ENCODE data around the gene HSD17B12.

HSD17B12 gene

GRCh38 chr11:43689167-43689566 is 8.6 kb downstream of the HSD17B12 start:
- no peak for DNase-seq

- no peak for DNase-seq
These were observed 10.6 kb downstream of the HSD17B12 start for GRCh38 chr11:43690929-43691725.

DNA sequence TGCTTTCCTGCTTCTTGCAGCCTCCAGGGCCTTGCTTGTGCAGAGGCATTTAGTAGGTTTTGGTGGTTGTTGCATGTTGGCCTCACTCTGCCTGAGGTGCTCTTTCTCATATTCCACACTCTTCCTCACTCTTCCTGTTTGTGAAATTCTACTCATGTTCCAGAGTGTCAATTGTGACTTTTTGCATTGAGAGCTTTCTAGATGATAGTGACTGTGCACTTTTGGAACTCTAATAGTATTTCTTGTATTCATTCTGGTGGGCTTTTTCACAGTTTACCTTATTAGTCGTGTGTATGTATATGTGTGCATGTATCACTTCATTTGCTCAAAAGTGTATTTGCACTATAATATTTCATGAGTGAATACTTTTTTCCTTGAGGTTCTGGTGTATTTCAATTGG is 11.3 kb downstream of the HSD17B12 start:
- no peak for DNase-seq

- no peak for DNase-seq
These were observed 12.5 kb downstream of the HSD17B12 start for GRCh38 chr11:43693069-43693468.

- no peak for DNase-seq
These were observed 13.2 kb downstream of the HSD17B12 start for GRCh38 chr11:43693731-43694130.

- DNase-seq: no peak
These were observed 13.9 kb downstream of the HSD17B12 start for GRCh38 chr11:43694477-43694876.

GRCh38 chr11:43697679-43698078 is 17.1 kb downstream of the HSD17B12 start:
- DNase-seq: no peak

DNA sequence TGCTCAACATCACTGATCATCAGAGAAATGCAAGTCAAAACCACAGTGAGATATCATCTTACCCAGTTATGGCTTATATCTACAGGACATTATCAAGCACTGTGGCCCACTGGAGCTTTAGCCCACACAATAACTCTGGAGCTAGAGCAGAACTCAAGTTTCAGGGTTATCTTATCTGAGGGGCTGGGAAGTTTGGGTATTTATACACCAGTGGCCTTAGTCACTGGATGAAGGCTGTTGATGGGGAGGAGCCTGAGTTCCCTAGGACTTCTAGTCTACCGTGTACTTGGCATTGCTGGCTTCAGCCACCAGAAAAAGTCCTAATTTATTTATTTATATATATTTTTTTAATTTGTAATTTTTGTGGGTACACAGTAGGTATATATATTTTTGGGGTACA is 19.3 kb downstream of the HSD17B12 start:
- DNase-seq: no peak

DNA sequence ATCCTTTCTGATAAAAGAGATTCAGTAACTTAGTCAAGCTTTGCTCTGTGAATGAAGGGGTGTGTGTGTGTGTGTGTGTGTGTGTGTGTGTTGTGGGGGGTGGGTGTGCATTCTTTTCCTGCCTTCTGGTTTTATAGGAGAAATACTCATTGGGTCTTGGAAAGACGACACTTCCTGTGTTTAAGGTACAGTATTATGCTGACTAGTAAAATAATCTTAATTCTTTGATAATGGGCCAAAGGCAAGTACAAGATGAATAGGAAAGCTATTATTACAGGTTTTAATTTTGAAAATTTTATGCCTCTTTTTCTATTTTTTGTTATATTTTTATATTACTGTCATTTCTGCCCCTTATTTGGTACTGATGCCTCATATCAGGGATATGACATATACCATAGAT is 26.1 kb downstream of the HSD17B12 start:
- DNase-seq: no peak

DNA sequence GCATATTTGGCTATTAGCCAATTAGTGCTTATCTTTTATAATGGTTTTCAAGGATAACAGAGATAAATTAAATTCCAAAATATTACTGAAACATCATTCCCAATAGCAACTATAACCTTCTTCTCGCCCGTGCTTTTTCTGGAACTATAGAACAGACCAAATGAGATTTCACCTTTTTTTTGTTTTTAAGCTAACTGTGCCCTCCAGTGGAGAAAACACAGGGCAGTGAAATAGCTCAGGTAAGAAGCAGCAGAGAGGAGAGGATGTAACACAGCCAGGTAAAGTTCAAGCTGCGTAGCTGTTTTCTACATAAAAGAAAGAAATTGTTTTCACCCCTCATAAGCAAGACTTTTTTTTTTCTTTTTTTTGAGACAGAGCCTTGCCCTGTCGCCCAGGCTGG is 28.2 kb downstream of the HSD17B12 start:
- DNase-seq: no peak

DNA sequence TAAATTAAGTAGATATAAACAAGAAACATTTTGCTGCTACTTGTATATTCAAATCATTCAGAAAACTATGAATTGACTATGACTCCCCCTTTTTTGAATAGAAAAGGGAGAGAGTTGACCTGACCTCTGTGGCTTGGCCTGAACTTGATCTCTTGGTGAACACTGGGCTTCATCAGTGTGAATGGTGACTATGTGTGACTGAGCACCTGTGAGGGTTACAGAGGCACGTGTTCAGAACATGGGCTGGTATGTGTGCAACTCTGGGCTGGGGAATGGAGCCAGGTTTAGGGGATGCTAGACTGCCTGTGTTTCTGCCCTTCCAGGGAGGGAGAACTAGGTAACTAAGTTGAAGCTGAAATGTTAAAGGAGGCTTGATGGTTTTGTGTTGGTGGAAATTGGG is 29.2 kb downstream of the HSD17B12 start:
- no peak for DNase-seq

- DNase-seq: no peak
These were observed 32.1 kb downstream of the HSD17B12 start for GRCh38 chr11:43712676-43713075.

GRCh38 chr11:43718373-43718772 is 37.8 kb downstream of the HSD17B12 start:
- no peak for DNase-seq

GRCh38 chr11:43723617-43724016 is 43.1 kb downstream of the HSD17B12 start:
- no peak for DNase-seq

DNA sequence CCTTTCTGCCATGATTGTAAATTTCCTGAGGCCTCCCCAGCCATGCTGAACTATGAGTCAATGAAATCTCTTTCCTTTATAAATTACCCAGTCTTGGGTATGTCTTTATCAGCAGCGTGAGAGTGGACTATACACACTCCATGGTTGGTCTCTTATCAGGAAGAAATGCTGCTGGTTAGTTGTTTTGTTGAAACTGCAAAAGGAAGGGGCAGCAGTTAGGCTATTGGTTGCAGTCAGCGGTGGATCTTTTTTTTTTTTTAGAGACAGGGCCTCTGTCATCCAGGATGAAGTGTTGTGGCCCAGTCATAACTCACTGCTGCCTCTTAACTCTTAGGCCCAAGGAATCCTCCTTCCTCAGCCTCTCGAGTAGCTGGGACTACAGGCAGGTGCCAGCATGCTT is 51.7 kb downstream of the HSD17B12 start:
- DNase-seq: no peak

GRCh38 chr11:43734256-43734655 is 53.7 kb downstream of the HSD17B12 start:
- DNase-seq: no peak

DNA sequence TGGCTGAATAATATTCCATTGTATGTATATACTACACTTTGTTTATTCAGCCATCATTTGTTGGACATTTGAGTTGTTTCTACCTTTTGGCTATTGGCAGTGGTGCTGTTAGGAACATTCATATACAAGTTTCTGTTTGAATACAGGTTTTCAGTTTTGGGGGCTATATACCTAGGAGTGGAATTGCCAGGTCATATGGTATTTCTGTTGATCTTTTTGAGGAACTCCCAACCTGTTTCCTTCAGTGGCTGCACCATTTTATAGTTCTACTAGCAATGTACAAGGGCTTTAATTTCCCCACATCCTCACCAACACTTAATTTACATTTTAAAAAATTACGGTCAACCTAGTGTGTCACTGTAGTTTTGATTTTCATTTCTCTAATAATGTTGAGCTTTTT is 54.6 kb downstream of the HSD17B12 start:
- DNase-seq: no peak

DNA sequence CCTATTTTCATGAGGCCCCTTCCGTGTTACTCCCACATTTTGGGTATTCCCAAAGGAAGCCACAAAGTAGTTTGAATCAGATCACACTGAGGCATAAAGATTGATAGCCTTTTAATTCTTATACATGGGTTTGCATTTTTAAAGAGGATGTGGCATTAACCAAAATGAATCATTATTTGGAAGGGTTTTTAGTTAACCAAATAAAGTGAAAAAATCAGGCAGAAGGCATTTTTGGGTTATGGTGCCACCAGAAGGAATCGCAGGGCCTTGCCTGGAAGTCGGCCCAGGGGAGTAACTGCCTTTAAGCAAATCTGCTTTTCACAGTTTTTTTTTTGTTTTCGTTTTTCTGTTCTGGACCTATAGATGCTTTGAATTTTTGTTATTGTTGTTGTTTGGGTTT is 55.4 kb downstream of the HSD17B12 start:
- DNase-seq: no peak

DNA sequence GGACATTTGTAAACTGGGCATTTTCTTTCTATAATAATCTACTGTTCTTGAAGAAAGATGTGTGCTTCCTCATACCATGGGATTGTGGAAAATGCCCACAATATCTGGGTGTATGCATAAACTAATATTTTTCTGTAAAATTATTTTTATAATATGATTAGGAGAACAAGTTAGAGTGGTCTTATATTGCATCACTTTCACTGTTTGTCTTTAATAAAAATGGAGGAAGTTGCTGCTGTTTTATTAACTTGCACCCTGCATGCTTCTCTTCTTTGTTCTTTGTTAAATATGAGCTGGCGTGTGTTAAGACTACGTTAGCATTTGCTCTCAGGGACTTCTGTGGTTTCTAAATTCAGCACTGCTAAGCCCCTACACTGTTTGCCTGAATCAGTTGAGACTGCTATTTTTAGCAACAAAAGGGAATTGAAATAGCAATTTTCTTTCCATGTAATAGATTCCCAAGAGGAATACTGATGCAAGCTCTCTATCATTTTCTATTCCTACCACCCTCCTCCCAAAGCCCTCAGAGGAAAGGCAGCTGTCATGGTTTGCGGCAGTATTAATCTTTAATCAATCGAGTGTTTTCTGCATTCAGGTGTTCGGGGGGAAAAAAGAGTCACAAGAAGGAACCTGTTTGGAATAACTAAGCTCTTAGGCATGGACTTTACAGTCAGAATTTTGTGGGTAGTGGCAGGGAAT is 56.1 kb downstream of the HSD17B12 start:
- DNase-seq: no peak

- no peak for DNase-seq
These were observed 56.7 kb downstream of the HSD17B12 start for GRCh38 chr11:43737201-43737590.

DNA sequence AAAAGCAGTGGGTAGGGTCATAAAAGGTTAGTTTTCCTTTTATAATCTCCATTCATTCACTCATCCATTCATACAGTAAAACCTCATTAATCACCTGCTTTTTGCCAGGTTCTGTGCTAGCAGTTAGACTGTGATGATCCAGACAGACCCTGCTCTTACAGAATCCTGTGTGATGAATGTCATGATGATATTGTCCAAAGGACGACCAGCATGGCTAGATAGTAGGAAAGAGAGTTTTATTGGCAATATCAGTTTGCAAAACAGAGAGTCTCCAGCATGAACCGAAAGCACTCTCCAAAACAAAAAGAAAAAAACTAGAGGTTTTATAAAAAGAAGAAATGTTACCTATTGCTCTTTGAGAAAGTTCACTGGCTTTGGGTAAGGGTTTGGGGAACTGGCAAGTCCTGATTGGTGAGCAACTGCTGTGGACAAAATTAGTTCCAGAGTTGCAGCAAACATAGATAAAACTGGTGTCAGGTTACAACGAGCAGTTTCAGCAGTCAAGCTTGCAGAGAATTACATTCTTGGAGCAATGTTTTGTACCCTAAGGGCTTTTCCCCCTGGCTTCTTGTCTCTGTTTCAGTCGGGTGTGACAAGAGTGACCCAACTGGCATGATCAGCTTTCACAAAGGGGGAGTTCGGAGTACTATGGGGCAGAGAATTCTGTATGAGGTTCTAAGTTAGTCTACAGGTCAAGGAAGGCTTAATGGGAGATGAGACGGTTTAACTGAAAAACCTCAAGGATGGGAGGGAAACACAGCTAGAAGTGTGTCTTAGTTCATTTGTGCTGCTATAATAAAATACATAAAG is 58.3 kb downstream of the HSD17B12 start:
- no peak for DNase-seq

- DNase-seq: no peak
These were observed 66.1 kb downstream of the HSD17B12 start for GRCh38 chr11:43746670-43747069.

DNA sequence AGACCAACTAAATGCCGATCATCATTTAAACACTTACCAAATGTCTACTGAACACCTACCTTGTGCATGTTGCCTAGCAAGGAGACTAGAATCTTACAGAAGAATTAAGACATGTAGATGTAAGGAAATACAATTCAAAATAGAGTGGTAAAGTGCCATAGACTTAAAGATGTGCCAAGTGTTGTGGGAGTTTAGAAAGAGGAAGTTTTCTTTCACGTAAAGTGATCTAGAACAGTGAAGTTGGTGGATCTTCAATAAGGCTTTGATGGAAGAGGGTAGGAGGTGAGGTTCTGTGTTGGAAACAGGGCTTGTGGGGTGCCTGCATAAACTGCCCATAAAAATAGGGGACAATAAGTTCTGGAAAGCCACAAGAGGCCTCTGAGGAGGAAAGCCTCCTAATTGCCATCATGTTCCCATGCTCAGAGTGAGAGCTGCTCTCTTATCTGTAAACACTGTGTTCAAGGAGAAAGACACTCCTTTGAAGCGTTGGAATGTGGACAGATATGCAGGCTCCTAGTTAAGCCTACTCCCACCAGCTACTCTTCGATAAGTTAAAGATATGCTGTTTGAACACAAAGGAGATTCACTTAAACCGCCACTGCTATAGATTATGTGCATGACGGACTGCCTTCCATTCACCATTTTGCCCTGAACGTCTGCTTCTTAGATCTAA is 66.7 kb downstream of the HSD17B12 start:
- DNase-seq: no peak

Measured in CD4-positive, alpha-beta T cell treated with Interleukin-6 for 4 hours (primary cell).